DOHH2 (cell line): ENCODE data around the gene MYO15A.

Experiments
- CTCF ChIP-seq: fragments of 200-600 bp; sonication (generic); IDR thresholded peaks from one replicate; pipeline ENCODE4 v1.5.1; 2014; ENCODE audit warnings: antibody characterized with exemption, mild to moderate bottlenecking, low read depth, low read length; ENCODE audit not compliant: poor library complexity, severe bottlenecking
- EZH2phosphoT487 ChIP-seq: fragments of 200-600 bp; sonication (generic); IDR thresholded peaks from 2 replicates; pipeline ENCODE4 v1.6.1; 2017; ENCODE audit warnings: borderline replicate concordance, mild to moderate bottlenecking, antibody characterized with exemption, low read length, moderate library complexity, mixed read lengths

- no peak for TF ChIP-seq CTCF
- TF ChIP-seq EZH2phosphoT487, result no peak
Measured at GRCh38 chr17:18069101-18069500, 39.5 kb upstream of the MYO15A start.
